ENCODE results near the gene SLC6A3.
"Not testable (repeated sequence)": the region's sequence is repeated elsewhere in the genome, so short reads cannot be mapped to it uniquely, and the experiment has no call there.

The SLC6A3 gene

GRCh38 chr5:1385395-1386273, 59.6 kb downstream of the SLC6A3 start:
- peak; percentile 60 for DNase-seq

- no peak for DNase-seq
These were observed 60.7 kb downstream of the SLC6A3 start for GRCh38 chr5:1384521-1384920.

GRCh38 chr5:1383886-1384401, 61.3 kb downstream of the SLC6A3 start:
- DNase-seq = no peak

GRCh38 chr5:1383344-1383743, 61.9 kb downstream of the SLC6A3 start:
- DNase-seq = no peak

GRCh38 chr5:1382248-1382700, 63.0 kb downstream of the SLC6A3 start:
- no peak for DNase-seq

GRCh38 chr5:1381370-1382247, 63.6 kb downstream of the SLC6A3 start:
- DNase-seq = no peak

GRCh38 chr5:1380910-1381309, 64.3 kb downstream of the SLC6A3 start:
- DNase-seq = no peak

GRCh38 chr5:1380011-1380817, 65.0 kb downstream of the SLC6A3 start:
- no peak for DNase-seq

GRCh38 chr5:1378866-1379659, 66.2 kb downstream of the SLC6A3 start:
- DNase-seq = no peak

GRCh38 chr5:1378096-1378495, 67.1 kb downstream of the SLC6A3 start:
- DNase-seq = no peak

- no peak for DNase-seq
These were observed 68.3 kb downstream of the SLC6A3 start for GRCh38 chr5:1376981-1377380.

GRCh38 chr5:1375871-1376810, 69.1 kb downstream of the SLC6A3 start:
- DNase-seq = no peak

- no peak for DNase-seq
These were observed 70.6 kb downstream of the SLC6A3 start for GRCh38 chr5:1374679-1375055.

GRCh38 chr5:1374030-1374678, 71.1 kb downstream of the SLC6A3 start:
- no peak for DNase-seq

GRCh38 chr5:1371972-1372342, 73.3 kb downstream of the SLC6A3 start:
- not testable (repeated sequence) for DNase-seq

GRCh38 chr5:1371218-1371971, 73.8 kb downstream of the SLC6A3 start:
- no peak for DNase-seq

GRCh38 chr5:1370006-1370405, 75.2 kb downstream of the SLC6A3 start:
- DNase-seq = no peak

- no peak for DNase-seq
These were observed 76.5 kb downstream of the SLC6A3 start for GRCh38 chr5:1368756-1369155.

GRCh38 chr5:1368236-1368635, 77.0 kb downstream of the SLC6A3 start:
- DNase-seq = no peak
